Activated CD4-positive, alpha-beta T cell treated with anti-CD3 and anti-CD28 coated beads, Interleukin-2, amount 50 U/mL, for 48 hours (primary cell): ENCODE measurements around the gene TRHDE.

Source experiments
- DNase-seq, 2 experiments: peaks; one replicate each; pipeline ENCODE4 v3.0.0-alpha.2; 2020

TRHDE gene

GRCh38 chr12:72273851-72274351, 1.7 kb downstream of the TRHDE start:
- no peak for DNase-seq

- DNase-seq, result no peak
Observed at GRCh38 chr12:72274931-72275330, 2.8 kb downstream of the TRHDE start.

- no peak for DNase-seq
Observed at GRCh38 chr12:72275526-72275925, 3.4 kb downstream of the TRHDE start.

GRCh38 chr12:72276181-72276805, 4.1 kb downstream of the TRHDE start:
- no peak for DNase-seq

- no peak for DNase-seq
Observed at GRCh38 chr12:72277415-72277814, 5.2 kb downstream of the TRHDE start.

GRCh38 chr12:72278894-72279293, 6.7 kb downstream of the TRHDE start:
- DNase-seq, result no peak

GRCh38 chr12:72281126-72281525, 9.0 kb downstream of the TRHDE start:
- DNase-seq, result no peak

- DNase-seq, result no peak
Observed at GRCh38 chr12:72282721-72283120, 10.6 kb downstream of the TRHDE start.

- DNase-seq, result no peak
Observed at GRCh38 chr12:72285861-72286260, 13.7 kb downstream of the TRHDE start.

GRCh38 chr12:72286526-72286925, 14.4 kb downstream of the TRHDE start:
- DNase-seq, result no peak

GRCh38 chr12:72288436-72288835, 16.3 kb downstream of the TRHDE start:
- DNase-seq, result no peak

- DNase-seq, result no peak
Observed at GRCh38 chr12:72288911-72289310, 16.7 kb downstream of the TRHDE start.

- no peak for DNase-seq
Observed at GRCh38 chr12:72289633-72290032, 17.5 kb downstream of the TRHDE start.

GRCh38 chr12:72291175-72291574, 19.0 kb downstream of the TRHDE start:
- DNase-seq, result no peak

GRCh38 chr12:72293701-72294100, 21.5 kb downstream of the TRHDE start:
- DNase-seq, result no peak

- DNase-seq, result no peak
Observed at GRCh38 chr12:72295101-72295500, 22.9 kb downstream of the TRHDE start.

- no peak for DNase-seq
Observed at GRCh38 chr12:72295744-72296143, 23.6 kb downstream of the TRHDE start.

GRCh38 chr12:72296389-72296788, 24.2 kb downstream of the TRHDE start:
- no peak for DNase-seq

- DNase-seq, result no peak
Observed at GRCh38 chr12:72297666-72298065, 25.5 kb downstream of the TRHDE start.

GRCh38 chr12:72300728-72301127, 28.6 kb downstream of the TRHDE start:
- DNase-seq, result no peak

GRCh38 chr12:72304751-72305150, 32.6 kb downstream of the TRHDE start:
- no peak for DNase-seq

- no peak for DNase-seq
Observed at GRCh38 chr12:72307229-72307628, 35.1 kb downstream of the TRHDE start.

GRCh38 chr12:72311946-72312345, 39.8 kb downstream of the TRHDE start:
- DNase-seq, result no peak

GRCh38 chr12:72313806-72314205, 41.6 kb downstream of the TRHDE start:
- no peak for DNase-seq

GRCh38 chr12:72315858-72316257, 43.7 kb downstream of the TRHDE start:
- no peak for DNase-seq
